Measurements from ENCODE around the gene SHB.

Gene SHB

GRCh38 chr9:37969558-37970300, 99.3 kb downstream of the SHB start:
- Histone ChIP-seq H3K36me3 (ENCODE audit: insufficient read depth, low read length) (no peaks in the 10 kb centered on the region), H2AFZ (ENCODE audit: low read length) (no peak overlapping the region), H4K20me1 (ENCODE audit: insufficient read depth, low read length) (no peaks in the 10 kb centered on the region), H3K4me2 (ENCODE audit: low read length) (no peak overlapping the region), H3K9me2 (ENCODE audit: low read depth, low read length) (no peaks in the 10 kb centered on the region), H3K27ac (ENCODE audit: low read depth, low read length, poor library complexity, severe bottlenecking) (no peak overlapping the region), H3K9ac (ENCODE audit: low read length) (no peak overlapping the region), H3K9me3 (ENCODE audit: low read length) (no peaks in the 10 kb centered on the region), H3K4me1 (ENCODE audit: insufficient read depth, low read length, severe bottlenecking) (no peaks in the 10 kb centered on the region), H3K27me3 (ENCODE audit: insufficient read depth, low read length) (no peaks in the 10 kb centered on the region), H3F3A (ENCODE audit: insufficient read depth, low read length) (no peaks in the 10 kb centered on the region), H3K4me3 (ENCODE audit: low read depth, low read length, poor library complexity, severe bottlenecking) (no peak overlapping the region), H3K79me2 (ENCODE audit: insufficient read depth, low read length) (no peaks in the 10 kb centered on the region)
- TF ChIP-seq CTCF (IDR thresholded peaks at IDR 0.05; ENCODE audit: low read length), result no peak

DNA sequence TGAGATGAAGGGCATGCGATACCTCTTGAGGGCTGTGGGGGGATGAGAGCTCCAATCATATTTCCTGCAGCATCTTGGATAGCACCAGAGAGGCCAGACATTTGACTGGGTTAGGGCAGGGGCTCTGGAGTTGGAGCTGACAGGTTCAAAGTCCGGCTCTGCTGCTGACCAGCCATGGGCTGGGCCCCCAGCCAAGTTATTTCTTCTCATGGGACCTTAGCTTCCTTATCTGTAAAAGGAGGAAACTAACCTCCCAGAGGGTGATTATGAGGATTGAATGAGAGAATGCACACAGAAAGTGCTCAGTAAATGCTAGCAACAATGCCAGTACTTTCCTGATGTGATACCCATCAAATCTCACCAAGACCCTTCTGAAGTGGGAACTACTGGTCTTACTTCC, 99.9 kb downstream of the SHB start:
- Histone ChIP-seq H3K4me2 (ENCODE audit: low read length) (no peak overlapping the region), H2AFZ (ENCODE audit: low read length) (no peak overlapping the region), H3K9ac (ENCODE audit: low read length) (no peak overlapping the region), H3K27ac (ENCODE audit: low read depth, low read length, poor library complexity, severe bottlenecking) (no peak overlapping the region), H3K79me2 (ENCODE audit: insufficient read depth, low read length) (no peaks in the 10 kb centered on the region), H4K20me1 (ENCODE audit: insufficient read depth, low read length) (no peaks in the 10 kb centered on the region), H3K4me1 (ENCODE audit: insufficient read depth, low read length, severe bottlenecking) (no peaks in the 10 kb centered on the region), H3K27me3 (ENCODE audit: insufficient read depth, low read length) (no peaks in the 10 kb centered on the region), H3K36me3 (ENCODE audit: insufficient read depth, low read length) (no peaks in the 10 kb centered on the region), H3F3A (ENCODE audit: insufficient read depth, low read length) (no peaks in the 10 kb centered on the region), H3K4me3 (ENCODE audit: low read depth, low read length, poor library complexity, severe bottlenecking) (no peak overlapping the region), H3K9me3 (ENCODE audit: low read length) (no peaks in the 10 kb centered on the region), H3K9me2 (ENCODE audit: low read depth, low read length) (no peaks in the 10 kb centered on the region)
- TF ChIP-seq CTCF (IDR thresholded peaks at IDR 0.05; ENCODE audit: low read length) (no peak), EZH2 (IDR thresholded peaks at IDR 0.05; ENCODE audit: borderline replicate concordance, low read length) (no peak)

DNA sequence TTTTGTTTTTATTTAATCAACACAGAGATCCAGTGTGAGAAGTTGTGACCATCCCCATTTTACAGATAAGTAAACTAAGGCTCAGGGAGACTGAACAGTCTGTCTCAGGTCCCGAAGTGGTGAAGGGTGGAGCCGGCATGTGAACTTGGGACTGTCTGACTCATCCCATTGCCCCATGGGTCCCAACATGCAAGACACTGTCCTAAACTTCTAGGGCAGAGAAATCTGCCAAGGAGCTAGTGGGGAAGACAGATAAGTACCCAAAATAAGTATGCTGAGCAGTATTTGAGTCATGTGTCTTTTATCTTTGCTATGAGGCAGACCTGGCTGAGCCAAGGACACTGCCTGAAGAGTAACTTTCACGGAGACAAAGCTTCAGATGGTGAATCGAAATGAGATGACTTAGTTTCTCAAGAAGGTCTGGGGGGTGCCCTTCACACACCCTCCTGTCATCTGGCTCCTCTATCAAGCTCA, 100.8 kb downstream of the SHB start:
- H2AFZ ChIP-seq (ENCODE audit: low read length), result no peak overlapping the region
- no peak overlapping the region for H3K9ac ChIP-seq (ENCODE audit: low read length)
- H3K27ac ChIP-seq (ENCODE audit: low read depth, low read length, poor library complexity, severe bottlenecking), result no peak overlapping the region
- H3K27me3 ChIP-seq (ENCODE audit: insufficient read depth, low read length), result no peaks in the 10 kb centered on the region
- H3K36me3 ChIP-seq (ENCODE audit: insufficient read depth, low read length), result no peaks in the 10 kb centered on the region
- H3K79me2 ChIP-seq (ENCODE audit: insufficient read depth, low read length), result no peaks in the 10 kb centered on the region
- H3K4me2 ChIP-seq (ENCODE audit: low read length), result no peak overlapping the region
- no peak overlapping the region for H3K4me3 ChIP-seq (ENCODE audit: low read depth, low read length, poor library complexity, severe bottlenecking)
- H3K4me1 ChIP-seq (ENCODE audit: insufficient read depth, low read length, severe bottlenecking), result no peaks in the 10 kb centered on the region
- H3F3A ChIP-seq (ENCODE audit: insufficient read depth, low read length), result no peaks in the 10 kb centered on the region
- no peaks in the 10 kb centered on the region for H3K9me2 ChIP-seq (ENCODE audit: low read depth, low read length)
- no peaks in the 10 kb centered on the region for H4K20me1 ChIP-seq (ENCODE audit: insufficient read depth, low read length)
- H3K9me3 ChIP-seq (ENCODE audit: low read length), result no peaks in the 10 kb centered on the region
- TF ChIP-seq EZH2 (IDR thresholded peaks at IDR 0.05; ENCODE audit: borderline replicate concordance, low read length), result no peak
- TF ChIP-seq CTCF (IDR thresholded peaks at IDR 0.05; ENCODE audit: low read length), result no peak

Measured in OCI-LY1 (cell line).